Measurements from ENCODE around the gene UGGT2. TPM values are rescaled to one million over a fixed set of nuclear protein-coding genes. Genes with fewer than 3 reads are reported as not detected.
A peak's percentile ranks its signal among the peaks of the same experiment; 100 is the strongest.

Gene UGGT2, protein sequence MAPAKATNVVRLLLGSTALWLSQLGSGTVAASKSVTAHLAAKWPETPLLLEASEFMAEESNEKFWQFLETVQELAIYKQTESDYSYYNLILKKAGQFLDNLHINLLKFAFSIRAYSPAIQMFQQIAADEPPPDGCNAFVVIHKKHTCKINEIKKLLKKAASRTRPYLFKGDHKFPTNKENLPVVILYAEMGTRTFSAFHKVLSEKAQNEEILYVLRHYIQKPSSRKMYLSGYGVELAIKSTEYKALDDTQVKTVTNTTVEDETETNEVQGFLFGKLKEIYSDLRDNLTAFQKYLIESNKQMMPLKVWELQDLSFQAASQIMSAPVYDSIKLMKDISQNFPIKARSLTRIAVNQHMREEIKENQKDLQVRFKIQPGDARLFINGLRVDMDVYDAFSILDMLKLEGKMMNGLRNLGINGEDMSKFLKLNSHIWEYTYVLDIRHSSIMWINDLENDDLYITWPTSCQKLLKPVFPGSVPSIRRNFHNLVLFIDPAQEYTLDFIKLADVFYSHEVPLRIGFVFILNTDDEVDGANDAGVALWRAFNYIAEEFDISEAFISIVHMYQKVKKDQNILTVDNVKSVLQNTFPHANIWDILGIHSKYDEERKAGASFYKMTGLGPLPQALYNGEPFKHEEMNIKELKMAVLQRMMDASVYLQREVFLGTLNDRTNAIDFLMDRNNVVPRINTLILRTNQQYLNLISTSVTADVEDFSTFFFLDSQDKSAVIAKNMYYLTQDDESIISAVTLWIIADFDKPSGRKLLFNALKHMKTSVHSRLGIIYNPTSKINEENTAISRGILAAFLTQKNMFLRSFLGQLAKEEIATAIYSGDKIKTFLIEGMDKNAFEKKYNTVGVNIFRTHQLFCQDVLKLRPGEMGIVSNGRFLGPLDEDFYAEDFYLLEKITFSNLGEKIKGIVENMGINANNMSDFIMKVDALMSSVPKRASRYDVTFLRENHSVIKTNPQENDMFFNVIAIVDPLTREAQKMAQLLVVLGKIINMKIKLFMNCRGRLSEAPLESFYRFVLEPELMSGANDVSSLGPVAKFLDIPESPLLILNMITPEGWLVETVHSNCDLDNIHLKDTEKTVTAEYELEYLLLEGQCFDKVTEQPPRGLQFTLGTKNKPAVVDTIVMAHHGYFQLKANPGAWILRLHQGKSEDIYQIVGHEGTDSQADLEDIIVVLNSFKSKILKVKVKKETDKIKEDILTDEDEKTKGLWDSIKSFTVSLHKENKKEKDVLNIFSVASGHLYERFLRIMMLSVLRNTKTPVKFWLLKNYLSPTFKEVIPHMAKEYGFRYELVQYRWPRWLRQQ (N-terminal part only)
- total RNA-seq: 12.9 TPM
- long read RNA-seq, partial matches to known transcripts: 2 of 5 reads
- long read RNA-seq, other reads (novel, unspliced or antisense): 3 of 5 reads

DNA sequence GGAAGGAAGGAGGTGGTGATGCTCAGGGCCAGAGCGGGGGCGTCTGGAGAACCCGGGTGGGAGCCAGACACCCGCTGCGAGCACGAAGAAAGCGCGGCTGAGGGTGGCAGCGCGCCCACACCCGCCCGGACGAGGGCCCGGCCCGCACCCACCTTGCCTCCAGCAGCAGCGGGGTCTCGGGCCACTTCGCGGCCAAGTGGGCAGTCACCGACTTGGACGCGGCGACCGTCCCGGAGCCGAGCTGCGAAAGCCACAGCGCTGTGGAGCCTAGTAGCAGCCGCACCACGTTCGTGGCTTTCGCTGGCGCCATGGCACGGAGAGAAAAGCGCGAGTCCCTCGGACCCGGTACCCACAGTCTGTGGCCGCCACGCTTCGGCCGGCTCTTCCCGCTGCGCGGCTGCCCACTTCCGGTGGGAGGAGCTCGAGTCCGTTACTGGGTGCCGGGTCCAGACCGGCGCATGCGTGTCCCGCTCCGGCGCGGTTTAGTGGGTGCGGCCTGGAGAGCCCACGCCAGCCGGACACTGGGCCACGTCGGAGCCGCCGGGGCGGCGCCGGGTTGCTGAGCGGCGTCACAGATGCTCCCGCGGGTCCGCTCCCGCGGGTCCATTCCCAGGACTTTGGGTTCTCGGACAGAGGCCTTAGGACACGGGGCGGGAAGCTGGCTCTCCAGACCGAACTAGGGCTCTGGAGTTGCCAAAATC, at the start of gene UGGT2:
TSS of gene UGGT2 (minus strand) at position 399 of the 701 bp plus-strand sequence. CDS start at position 310, 89 bp downstream.
- peak; percentile 98 for DNase-seq
- intact Hi-C loops (cut with micrococcal nuclease): no loop called here
- peak; percentile 100 for ATAC-seq

DNA sequence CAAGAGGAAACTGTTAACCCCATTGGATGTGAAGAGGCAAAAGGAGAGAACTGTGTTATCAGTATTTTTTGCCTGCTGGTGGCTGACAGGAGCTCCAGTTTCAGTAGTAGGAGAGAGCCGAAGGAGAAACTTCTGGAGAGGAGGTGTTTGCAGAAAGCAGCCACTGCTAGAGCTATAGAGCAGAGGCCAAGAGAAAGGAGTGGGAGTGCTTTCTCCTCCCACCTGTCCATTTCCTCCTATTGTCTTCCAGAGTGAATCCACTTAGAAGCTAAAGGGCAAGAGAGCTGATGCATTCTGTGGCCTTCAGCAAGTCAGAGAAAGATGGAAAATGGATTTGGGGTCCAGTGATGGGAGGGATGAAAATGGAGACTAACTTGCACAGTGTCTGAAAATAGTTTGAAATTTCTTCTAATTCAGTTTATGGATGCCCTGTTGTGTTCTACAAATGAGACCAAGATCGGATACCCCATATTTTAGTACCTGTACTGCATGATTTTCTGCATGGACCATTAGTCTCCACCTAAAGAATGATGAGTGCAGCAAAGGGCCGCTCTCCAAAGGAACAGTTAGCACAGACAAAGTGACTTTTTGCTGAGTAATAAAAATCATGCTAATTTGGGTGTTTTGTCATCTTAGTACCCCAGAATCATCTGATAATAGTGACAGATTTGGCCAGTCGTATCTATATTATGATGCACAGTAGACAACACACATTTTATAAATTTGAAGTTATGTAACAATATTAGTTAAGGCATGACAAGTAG, 47.4 kb upstream of the UGGT2 start:
- ATAC-seq (no peak), DNase-seq (no peak)
- intact Hi-C loops (cut with micrococcal nuclease): no loop called here

DNA sequence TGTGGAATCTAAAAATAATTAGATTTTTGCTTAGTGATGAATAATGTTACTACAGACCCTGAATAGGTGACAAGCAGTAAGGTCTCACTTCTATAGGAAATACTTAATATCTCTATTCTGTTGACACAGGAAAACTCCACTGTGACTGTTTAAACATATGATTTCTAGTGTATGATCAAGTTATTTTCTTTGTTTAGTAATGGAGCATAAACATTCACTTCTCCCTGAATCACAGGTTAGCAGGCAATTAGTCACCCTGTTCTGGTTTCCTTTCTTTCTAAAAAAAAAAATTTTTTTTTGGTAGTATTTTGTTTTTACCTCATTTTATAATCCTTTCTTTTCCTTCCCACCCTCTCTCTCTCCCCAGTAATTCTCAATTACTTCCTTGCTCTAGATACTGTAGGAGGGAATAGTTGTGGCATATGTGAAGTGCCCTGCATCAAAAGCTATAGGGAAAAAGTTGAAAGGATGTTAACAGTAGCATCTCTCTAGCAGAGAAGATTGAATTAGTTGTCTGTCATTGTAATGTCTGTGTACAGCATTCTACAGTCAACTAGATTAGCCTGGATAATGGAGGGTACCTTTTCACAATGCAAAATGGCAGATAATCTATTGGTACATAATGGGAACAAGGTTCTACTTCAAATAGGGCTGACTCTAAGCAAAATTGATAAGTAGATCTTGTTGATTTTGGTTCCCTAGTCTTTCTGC, 40.2 kb upstream of the UGGT2 start:
- ATAC-seq (no peak), DNase-seq (no peak)
- intact Hi-C loops (cut with micrococcal nuclease): no loop called here

DNA sequence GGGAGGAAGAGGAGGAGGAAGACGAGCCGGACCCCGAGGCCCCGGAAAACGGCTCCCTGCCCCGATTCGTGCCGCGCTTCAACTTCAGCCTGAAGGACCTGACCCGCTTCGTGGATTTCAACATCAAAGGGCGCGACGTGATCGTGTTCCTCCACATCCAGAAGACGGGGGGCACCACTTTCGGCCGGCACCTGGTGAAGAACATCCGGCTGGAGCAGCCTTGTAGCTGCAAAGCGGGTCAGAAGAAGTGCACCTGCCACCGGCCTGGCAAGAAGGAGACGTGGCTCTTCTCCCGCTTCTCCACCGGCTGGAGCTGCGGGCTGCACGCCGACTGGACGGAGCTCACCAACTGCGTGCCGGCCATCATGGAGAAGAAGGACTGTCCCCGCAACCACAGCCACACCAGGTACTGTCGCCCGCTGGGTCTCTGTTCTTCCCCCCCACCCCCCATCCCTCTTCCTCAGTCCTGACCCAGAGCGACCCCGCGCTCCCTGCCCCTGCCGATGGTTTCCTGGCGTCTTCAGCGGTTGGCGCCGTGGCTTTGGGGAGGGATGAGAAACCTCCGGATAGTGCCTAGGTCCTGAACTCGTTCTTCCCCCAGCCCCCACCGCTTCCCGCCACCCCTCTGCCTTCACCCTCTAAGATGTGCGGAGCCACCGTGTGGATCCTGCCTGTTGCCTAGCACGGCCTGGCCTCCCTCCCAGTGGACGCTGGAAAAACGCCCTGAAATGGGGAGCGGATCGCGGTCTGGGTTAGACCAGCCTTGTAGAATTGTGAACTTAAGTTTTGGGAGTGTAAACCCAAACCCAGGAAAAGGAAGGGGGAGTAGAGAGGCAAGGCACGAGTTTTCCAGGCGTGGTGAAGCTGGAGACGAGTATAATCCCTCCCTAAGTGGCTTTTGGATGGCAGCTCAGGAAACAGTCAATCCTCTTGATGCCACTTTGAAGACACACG, 38.2 kb upstream of the UGGT2 start:
- intact Hi-C loops (cut with micrococcal nuclease): no loop called here
- DNase-seq (peak; percentile 47), ATAC-seq (peak; percentile 62)

DNA sequence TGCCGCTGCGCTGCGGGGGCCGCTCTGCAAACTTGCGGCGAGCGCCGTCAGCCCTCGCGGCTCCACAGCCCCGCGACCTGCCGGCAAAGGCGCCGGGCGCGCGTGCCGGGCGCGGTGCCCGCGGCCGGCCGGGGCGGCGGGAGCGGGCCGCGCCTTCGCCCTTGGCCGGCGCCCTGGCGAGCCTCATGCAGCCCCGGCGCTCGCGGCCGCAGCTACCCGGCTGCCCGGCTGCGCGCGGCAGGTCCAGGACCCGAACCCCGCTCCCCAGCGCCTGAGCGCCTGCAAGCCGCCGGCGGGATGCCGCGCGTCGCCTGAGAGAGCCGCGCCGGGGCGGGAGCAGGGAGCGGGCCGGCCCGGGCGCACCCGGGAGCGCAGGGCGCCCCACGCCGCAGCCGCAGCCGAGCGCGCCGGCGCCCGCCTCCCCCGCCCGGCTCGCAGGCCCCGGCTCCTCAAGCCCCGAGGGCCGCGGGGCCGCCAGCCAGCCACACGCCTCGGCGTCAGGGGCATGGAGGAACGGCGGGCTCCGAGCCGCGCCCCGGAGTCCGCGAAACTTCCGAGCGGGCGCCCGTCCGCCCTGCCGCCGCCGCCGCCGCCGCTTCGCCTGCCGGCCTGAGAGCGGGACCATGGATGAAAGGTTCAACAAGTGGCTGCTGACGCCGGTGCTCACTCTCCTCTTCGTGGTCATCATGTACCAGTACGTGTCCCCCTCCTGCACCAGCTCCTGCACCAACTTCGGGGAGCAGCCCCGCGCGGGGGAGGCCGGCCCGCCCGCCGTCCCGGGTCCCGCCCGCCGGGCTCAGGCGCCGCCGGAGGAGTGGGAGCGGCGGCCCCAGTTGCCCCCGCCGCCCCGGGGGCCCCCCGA, 37.3 kb upstream of the UGGT2 start:
- DNase-seq (peak; percentile 27), ATAC-seq (peak; percentile 8)
- intact Hi-C loops (cut with micrococcal nuclease): no loop called here

DNA sequence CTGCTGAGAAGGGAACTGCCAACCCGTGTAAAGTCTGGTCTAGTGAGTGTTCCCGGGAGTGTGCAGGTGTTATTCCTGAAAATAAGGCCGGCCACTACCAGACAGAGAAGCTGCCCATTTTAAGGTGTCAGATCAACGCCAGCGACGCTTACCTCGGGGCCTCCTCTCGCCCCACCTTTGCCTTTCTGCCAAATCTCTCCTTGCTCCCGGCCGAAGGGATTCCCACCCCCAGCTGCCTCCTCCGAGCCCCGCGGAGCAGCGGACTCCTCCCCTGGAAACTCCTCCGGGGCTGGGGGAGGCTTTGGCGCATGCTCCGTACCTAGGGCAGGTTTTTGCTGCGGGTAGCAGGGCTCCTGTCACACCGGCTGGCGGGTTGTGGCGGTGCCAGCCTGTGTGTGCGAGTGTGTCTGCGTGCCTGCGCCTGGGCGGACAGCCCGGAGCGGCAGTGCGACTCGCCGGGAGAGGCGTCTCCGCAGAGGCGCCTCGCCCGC, 36.6 kb upstream of the UGGT2 start, which contains the start of gene HS6ST3:
TSS of gene HS6ST3 (plus strand) at position 359 of the 491 bp plus-strand sequence.
- intact Hi-C loops (cut with micrococcal nuclease): no loop called here
- ATAC-seq (peak; percentile 95), DNase-seq (peak; percentile 58)

DNA sequence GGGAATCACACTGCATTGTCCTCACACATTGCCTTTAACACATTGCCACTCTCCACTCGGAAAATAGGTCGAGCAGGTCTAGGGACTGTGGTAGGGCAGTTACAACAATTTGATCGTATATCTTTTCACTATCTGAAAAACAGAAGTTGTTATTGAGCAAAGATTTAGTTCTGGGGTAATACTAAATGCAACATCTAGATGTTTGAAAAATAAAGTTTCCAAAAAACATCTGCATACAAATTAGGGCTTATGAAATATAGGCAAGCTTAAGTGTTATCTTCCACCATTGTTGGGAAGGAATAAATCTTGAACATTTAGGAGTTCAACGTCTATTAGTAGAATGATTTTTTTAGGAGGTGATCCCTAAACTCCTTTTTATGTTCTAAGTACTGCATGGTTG, 35.9 kb upstream of the UGGT2 start:
- intact Hi-C loops (cut with micrococcal nuclease): no loop called here
- ATAC-seq (no peak), DNase-seq (no peak)

DNA sequence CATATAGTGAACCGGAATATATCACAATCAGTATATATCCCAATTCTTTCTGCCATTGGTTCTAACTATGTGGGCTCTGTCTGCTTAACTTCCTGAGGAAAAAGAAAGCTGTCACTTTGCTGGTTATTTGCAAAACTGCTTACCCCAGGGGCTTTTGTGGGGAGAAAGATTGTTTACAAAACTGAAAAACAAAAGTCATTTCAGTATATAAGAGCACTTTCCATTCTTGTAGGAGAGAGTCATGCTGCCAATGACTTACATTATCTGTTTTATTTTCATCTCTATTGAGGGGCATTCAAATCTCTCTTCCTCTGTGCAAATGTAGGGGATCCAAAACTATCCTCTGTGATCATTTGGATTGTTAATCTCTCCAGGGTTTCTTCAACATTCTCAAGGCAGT, 33.5 kb upstream of the UGGT2 start:
- intact Hi-C loops (cut with micrococcal nuclease): no loop called here
- DNase-seq (no peak), ATAC-seq (no peak)

DNA sequence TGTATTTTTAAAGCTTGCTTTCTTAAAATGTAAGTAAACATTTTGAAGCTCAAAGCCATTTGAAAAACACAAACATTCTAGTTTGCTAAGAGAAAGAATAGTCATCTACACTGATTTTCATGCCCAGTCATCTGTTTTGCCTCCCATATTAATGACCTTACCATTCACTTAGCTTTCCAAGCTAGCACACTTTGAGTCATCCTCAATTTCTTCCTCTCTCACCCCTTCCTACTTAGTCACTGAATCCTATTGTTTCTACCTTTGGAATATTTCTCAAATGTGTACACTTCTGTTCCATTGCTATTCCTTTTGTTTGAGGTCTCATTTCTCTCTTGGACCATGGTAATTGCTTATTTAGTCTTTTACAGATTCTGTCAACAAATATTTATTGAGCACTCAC, 29.4 kb upstream of the UGGT2 start:
- no peak for ATAC-seq
- intact Hi-C loops (cut with micrococcal nuclease): no loop called here
- DNase-seq: no peak

DNA sequence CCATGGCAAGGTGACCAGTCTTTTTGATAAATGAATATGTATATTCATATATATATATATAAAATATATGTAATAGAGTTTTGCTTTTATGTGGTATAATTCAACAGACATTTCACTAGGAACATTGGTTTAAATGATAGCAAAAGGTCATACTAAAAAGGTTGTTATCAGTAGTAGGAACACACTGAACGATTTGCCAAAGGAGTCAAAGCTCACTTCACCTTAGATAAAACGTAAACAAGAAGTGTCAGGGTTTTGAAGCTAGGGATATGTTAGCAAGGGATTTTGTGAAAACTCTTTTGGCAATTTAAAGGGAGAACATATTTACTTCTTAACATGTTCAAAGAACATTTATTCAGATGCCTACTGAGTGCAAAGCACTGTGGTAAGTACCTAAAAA, 28.7 kb upstream of the UGGT2 start:
- intact Hi-C loops (cut with micrococcal nuclease): no loop called here
- DNase-seq (no peak), ATAC-seq (no peak)

DNA sequence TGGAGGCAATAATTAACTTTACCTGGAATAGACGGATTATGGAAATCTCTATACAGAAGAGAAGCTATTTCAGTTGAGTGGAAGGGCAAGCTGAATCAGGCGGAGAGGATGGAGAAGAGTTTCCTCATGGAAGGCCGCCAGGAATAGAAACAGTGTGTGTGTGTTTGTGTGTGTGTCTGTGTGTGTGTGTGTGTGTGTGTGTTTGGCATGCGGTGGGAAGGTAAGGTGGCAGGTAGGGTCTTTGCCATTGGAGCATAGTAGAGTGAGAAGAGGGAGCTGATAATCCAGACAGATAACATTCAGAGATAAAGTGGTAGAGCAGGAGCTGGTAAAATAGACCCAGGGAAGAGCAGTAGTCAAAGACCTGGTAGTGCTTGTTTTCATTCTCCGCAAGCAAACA, 27.5 kb upstream of the UGGT2 start:
- intact Hi-C loops (cut with micrococcal nuclease): no loop called here
- ATAC-seq (no peak), DNase-seq (no peak)

DNA sequence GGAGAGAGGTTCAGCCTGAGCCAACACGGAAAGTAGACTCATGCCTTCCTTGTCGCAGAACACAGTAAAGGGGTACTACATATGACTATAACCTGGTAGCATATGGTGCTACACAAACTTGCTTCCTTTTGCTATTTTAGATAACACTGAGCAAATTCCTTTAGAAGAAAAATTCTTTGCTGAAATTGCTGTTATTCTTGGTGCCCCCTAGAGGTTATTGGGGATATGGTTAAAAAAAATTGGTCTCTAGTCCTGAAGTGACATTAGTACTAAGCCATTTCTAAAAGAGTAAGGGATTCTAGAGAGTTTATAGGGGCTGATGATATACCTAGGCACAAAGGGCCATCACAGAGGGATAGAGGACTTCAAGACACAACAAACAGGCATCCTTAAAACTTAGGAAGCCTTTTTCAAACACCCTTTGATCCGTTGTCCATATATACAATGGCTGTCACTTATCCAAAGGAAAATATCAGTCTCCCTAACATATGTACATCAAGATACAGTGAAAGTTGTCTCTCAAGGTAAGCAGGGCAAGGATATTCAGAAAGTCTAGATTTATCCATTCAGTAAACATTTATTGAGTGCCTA, 22.8 kb upstream of the UGGT2 start:
- intact Hi-C loops (cut with micrococcal nuclease): no loop called here
- DNase-seq (no peak), ATAC-seq (no peak)

DNA sequence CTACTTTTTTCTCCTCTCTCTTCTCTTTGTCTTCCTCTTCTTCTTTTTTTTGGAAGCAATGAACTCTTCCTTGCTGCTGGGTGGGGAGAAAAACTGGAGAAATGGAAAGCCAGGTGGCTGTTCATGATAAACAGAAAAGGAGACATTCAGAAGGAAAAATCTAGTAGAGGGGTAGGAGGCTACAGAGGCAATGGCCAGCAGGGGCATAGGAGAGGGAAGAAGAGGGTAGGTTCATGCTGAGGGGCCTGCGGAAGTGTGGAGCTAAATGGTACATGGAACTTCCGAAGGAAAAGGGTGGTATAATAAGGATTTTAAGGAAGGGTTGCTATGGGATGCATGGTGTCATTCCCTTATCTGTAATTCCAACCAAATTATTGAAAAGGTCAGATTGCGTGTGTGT, 19.2 kb upstream of the UGGT2 start:
- DNase-seq (no peak), ATAC-seq (no peak)

DNA sequence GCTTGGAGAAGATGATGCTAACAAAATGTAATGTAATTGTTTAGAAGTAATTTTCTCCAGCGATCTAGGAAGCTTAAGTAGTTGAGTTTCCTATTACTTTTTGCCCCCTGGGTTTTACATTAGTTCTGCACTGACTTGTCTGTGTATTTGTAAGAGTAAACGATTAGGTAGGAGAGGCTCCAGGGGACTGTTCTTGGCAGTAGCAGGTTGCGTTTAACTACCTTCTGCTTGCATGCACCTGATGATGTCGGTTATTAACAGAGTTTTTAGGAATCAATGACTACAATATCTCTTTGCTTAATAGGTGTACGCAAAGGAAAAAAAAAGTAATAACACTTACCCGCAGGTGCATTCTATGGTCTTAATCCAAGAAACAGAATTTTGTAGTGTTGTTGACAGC, 18.3 kb upstream of the UGGT2 start:
- ATAC-seq (no peak), DNase-seq (no peak)
- intact Hi-C loops (cut with micrococcal nuclease): no loop called here

More for the DNA sequence above, 19.2 kb upstream of the UGGT2 start:
- intact Hi-C loops (cut with micrococcal nuclease): no loop called here

DNA sequence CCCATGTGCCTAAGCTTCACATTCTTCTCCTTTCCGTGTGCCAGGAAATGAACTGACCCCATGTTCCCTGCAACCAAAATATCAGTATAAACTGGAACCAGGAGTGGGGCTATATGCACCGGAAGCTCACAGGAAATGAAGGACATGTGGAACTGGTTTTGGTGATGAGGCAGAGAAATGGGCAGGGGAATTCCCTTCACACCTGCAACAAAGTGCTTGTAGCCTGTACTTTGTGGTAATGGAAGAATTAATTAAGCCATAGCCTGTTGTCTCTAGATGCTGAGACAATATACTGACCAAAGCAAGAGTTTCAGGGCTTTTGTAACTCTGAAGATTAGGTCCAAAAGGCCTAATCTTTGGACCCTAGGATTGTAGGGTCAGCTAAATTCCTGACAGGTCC, 15.5 kb upstream of the UGGT2 start:
- intact Hi-C loops (cut with micrococcal nuclease): no loop called here
- no peak for ATAC-seq
- no peak for DNase-seq

All from left ventricle myocardium superior (tissue), 1 donor.